Activated CD8-positive, alpha-beta memory T cell treated with anti-CD3 and anti-CD28 coated beads for 24 hours (primary cell): ENCODE measurements around the gene RAB3GAP1.
"Not testable (repeated sequence)": the region's sequence is repeated elsewhere in the genome, so short reads cannot be mapped to it uniquely, and the experiment has no call there.

ENCODE experiments used
- DNase-seq: peaks from one replicate; pipeline ENCODE4 v3.0.0-alpha.2; 2020

The RAB3GAP1 gene

DNA sequence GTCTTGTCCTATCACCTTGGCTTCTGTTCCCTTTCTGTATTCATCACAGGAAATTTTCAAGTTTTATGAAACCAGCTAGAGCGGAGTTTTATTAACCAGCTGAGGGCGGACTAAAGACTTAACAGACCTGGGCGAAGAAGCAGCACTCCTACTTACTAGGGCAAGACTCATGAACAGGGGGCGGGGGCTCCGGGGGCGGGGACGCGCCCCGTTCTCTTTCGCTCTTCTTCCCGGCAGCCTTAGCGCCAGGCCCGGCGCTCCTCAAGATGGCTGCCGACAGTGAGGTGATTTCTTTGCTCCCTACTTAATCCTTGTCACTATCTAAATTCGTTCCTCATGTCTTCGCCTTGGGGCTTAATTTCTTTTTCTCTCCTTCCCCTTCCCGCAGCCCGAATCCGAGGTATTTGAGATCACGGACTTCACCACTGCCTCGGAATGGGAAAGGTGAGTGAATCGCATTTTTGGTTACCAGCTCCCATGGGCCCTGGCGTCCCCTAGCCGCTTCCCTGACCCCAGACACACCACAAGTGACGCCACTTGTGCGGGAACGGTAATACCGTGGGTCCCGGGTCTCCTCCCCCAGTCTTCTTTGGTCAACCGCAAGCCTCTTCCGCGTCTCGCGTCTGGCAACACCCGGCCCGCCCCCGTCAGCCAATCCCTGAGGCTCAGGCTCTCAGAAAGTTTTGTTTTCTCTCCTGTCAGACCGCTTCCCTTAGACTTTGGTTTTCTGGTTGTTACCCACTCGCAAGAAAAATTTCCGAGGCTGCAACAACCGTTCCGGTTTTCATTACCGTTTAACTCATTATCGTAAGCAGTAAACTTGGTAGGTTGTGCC is at the start of gene RAB3GAP1:
TSS of gene RAB3GAP1 (plus strand) at position 251 of the 835 bp plus-strand sequence. CDS start at position 267, 16 bp downstream.
- DNase-seq, result peak; percentile 92

DNA sequence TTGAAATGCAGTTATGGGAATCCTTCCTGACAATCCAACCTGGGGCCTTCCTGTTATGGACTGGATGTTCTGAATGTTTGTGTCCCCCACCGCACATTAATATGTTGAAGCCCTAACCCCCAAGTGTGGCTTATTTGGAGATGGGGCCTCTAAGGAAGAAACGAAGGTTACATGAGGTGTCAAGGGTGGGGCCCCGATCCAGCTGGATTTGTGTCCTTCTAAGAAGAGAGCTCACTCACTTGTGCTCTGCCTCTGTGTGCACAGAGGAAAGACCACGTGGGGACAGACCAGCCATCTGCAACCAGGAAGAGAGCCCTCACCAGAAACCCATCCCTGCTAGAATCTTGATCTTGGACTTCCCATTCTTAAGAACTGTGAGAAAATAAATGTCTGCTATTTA is 49.3 kb upstream of the RAB3GAP1 start:
- DNase-seq, result no peak

DNA sequence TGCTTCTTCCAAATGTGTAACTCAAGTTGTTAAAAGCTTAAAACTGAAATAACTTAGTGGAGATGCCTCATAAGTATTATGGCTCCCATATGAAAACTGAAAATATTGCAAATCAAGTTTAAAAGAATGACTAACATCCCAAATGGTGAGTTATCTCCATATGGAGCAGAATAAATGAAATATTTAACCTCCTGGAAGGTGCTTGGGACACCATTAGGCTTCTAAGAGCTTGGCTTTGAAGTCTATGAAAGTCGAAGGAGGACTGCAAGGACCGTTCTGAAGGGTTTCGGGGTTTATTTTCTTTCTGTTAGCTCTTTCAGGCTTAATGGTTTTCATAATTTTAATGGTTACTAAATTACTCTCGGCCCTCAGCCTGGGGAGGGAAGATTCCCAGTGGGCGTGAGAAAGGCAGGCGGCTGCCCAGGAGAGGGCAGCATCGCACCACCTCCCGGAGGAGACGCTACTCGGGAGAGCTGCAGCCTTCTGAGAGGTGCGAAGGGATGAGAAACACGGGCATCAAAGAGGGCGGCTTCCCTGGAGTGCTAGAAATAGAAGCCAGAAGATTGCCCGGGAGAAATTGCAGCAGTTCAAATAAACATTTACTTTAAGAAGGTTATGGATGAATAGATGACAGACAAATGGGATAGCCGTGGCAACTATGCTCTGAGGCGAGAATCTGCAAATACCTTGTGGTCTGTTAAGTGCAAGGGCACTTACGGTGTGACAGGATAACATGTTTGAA is 47.9 kb upstream of the RAB3GAP1 start:
- peak; percentile 87 for DNase-seq

DNA sequence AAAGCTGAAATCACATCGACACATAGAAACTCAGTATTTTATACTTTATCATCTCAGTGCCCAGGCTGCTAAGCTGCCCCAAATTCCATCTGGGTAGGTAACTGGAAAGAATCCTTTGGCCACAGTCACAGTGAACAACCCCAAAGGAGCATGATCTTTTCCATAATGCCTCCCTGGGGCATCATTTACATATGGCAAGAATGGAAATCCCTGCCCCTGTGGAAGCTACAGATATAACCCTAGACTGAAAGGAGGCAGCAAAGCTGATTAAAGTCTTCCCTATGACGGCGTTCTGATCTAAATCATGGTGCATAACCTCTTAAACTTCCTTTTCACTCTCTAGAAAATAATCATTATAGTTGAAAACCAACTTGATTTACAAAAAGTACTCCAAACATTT is 46.3 kb upstream of the RAB3GAP1 start:
- DNase-seq, result no peak

DNA sequence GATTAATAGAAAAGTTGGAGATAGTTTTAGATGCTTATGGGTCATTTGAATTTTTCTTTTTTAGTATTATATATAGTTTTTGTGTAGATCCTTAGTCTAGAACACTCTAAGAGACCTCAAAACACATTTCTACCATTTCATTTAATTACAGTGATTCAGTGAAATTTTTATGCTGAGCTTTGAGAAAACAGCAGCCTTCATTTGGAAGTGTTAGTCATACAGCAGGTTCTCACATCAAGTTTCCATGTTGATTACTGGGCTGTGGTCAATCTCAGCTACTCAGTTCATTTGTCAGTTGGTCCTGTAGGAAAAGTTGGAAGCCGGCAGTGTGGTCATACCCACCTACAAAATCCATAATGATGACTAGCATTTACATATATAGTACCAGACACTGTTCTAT is 42.8 kb upstream of the RAB3GAP1 start:
- DNase-seq, result no peak

DNA sequence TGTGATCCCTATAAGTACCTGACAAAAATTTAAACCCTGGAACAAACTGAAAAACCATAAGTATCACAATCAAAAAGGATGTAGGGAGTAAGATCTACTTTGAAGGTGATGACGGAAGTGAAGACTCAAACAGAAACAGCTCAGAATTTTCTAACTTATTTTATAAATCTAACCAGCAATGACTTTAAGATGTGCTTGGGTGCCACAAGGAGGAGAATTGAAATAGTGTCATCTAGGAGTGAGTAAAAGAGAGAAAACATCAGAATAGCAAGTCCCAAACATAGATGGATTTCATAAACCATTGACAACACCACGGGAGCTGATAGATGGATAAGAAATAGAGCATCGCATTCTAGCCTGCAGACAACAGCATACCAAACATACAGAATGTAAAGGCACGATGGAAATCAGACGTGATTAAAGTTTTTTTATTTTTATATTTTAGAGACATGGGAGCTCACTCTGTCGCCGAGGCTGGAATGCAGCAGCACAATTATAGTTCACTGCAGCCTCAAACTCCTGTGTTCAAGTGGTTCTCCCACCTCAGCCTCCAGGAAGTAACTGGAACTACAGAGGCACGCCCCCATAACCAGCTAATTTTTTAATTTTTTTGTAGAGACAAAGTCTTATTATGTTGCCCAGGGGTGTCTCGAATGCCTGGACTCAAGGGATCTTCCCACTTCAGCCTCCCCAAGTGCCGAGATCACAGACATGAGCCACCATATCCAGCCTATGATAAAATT is 41.7 kb upstream of the RAB3GAP1 start:
- no peak for DNase-seq

DNA sequence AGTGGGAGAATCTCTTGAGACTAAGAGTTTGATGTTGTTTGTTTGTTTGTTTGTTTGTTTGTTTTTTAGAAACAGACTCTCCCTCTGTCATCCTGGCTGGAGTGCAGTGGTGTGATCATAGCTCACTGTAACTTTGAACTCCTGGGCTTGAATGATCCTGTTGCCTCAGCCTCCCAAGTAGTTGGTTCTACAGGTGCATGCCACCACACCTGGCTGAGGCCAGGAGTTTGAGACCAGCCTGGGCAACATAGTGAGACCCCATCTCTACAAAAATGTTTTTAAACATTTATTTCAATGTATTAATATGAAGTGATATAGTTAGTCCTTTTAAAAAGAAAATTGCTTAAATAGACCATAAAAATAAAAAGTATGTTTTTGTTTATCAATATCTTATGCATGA is 40.5 kb upstream of the RAB3GAP1 start:
- no peak for DNase-seq

DNA sequence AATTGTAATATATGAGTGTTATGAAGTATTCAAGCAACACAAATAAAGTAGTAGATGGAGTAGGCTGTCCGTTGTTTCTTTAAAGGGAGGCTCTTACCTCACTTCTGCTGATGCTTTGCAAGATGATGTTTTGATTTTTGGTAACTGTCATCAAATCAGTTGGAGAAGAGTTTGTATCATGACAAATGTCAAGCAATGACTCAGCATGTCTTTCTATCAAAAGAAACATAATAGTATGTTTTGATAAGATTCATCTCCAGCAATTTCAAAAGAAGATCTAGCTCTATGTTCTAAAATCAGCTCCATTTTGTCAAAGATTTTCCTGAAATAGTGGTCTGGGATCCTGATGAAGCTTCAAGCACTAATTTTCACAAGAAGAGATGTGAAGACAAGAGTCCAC is 30.5 kb upstream of the RAB3GAP1 start:
- DNase-seq, result no peak

DNA sequence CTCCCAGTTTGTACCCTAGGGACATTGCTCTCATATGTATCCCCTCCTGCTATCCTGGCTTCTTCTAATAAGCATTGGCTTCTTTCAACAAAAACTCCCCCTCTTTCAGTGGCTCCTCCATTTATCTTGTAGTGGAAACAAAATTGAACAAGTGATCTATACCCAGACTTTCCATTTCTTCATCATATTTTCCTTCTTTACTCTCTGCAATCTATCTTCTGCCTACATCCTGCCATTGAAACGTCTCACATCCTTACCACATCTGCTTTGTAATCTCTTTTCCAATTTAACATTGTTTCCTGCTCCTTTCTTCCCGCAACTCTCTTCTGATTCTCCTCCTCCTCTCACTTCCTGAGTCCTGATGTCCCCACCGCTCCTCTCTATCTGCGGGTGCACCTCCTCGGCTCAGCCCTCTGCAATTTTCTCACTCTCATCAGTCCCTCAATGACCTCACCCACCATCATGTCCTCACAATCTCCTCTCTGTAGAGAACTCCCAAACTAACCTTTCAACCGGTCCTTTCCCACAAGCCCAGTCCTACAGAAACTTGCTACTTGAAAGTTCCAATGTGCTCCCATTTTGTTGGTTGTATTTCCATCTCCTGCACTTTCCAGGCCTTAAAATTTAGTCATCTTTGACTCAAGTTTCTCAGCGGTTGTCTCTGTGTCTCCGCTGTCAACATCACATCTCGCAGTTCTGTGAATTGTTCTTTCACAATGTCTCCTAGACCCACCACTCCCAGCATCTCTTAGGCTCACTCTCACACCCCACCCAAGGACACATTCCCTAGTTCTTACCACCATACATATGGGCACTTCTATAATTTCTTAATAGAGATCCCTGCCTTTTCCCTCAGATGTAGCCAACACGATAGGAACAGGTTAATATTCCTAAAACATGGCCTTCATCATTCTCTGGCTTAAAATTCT is 28.9 kb upstream of the RAB3GAP1 start:
- no peak for DNase-seq

DNA sequence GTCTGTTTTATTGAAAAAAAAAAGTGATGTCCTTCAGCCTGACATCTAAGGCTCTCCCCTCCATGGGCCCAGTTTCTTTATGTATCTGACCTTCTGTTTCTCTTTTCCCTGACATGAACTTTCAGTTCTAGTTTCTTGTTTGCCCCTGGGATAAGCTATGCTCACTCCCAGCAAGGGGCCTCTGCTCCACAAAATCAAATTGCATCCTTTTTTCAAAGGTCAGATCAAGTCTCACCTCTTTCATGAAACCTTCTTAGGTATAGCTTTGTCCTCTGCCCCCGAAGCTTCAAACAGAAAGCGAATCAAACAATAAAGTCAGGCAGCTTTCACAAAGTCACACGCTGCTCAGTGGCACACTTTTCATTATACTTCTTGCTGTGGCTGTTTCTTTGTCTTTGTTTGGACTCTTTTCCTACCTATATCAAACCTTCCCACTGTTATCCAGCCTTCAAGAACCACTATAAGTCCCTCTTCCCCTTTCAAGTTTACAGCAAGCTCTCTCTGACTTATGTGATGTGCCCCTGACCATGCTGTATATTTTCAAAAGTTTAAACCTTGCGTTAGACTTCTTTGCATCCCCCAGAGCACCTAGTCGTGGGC is 28.1 kb upstream of the RAB3GAP1 start:
- no peak for DNase-seq

DNA sequence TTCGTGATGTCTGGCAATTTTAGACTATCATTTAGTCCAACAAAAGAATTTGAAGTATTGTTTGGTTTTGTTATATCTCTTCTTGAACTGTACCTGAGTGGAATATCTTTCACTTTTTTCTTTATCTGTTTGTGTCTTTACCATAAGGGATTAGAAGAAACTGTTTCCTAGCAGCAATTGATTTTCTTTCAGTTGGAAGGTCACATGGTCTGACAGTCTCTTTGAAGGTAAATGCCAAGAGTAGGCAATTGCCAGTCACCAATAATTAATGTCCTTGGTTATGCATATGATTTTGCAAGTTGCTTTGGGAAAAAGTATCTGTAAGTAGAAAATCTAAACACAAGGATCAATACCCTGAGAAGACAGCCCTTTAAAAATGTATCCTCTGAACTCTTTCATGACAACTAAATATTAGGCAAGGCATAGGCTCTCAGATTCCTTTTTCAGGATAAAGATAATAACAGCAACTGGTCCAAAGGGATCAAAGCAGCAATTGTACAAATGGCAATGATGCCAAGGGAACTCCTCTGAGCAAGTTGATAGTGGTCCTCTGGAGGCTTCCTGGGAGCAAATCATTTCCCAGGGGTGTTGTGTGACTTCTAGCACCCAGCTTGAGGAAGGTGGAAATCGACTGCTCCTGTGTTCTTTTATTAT is 22.5 kb upstream of the RAB3GAP1 start:
- no peak for DNase-seq

DNA sequence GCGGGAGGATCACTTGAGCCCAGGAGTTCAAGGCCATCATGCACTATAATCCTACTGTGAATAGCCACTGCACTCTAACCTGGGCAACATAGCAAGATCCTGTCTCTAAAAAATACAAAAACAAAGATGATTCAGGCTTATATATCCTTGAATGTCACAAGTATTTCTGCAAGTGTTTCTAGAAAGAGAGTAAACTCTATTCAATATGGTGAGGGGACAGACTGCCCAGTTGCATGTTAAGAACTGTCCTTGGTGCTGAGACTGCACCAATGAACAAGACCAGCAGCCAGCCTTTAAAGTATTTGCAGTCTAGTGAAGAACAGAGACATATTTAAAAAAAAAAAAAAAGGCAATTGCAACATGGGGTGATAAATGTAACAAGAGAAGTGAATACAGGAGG is 21.3 kb upstream of the RAB3GAP1 start:
- no peak for DNase-seq

DNA sequence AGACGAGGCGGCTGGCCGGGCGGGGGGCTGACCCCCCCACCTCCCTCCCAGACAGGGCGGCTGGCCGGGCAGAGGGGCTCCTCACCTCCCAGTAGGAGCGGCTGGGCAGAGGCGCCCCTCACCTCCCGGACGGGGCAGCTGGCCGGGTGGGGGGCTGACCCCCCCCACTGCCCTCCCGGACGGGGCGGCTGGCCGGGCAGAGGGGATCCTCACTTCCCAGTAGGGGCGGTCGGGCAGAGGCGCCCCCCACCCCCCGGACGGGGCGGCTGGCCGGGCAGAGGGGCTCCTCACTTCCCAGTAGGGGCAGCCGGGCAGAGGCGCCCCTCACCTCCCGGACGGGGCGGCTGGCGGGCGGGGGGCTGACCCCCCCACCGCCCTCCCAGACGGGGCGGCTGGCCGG is 18.9 kb upstream of the RAB3GAP1 start:
- DNase-seq, result not testable (repeated sequence)

DNA sequence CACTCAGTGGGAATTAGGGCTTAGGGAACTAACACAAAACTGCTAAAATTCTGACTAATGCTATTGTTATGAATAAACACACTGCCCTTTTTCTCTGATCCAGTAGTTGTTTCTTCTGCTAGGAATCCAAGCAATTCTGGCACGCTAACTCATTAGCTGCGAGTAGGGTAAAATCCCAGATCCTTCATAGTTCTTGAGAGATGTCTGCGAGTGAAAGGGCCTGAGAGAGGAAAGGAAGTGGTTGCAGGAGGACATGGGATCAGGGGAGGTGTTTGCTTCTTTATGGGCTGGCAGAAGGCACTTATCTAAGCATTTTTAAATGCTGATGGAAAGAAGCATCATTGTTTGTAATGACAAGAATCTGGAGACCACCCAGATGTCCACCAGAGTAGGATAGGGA is 14.3 kb upstream of the RAB3GAP1 start:
- DNase-seq, result no peak

DNA sequence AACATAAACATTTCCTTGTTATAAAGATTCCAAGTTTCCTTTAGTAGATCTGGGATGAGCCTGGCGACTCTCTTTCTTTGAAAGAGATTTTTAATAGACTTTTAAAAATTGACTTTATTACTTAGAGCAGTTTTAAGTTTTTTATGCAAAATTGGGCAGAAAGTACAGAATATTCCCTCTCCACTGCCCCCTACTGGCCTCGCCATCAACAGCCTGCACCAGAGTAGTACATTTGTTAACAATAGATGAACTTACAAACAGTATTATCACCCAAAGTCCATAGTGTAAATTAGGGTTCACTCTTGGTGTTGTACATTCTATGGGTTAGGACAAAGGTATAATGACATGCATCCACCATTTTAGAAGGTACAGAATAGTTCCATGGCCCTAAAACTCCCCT is 8.7 kb upstream of the RAB3GAP1 start:
- no peak for DNase-seq

DNA sequence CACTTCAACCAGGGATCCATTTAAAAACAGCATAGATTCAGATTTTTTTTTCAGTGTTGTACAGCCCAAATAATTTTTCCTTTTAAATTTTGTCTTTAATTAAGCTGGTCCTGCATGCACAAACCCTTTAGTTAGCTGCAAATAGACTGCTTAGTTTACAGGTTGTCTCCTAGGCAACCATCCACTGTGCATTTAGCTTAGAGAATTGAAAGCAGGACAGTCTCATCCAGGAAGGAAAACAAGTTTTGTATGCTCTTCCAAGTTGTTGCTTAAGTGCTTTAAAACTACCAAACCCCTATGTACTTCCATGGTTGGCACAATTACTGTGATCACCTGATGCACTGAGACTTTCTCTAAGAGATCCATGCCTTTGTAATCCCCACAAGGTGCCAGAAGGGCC is 4.8 kb upstream of the RAB3GAP1 start, which contains the start of gene MAP3K19:
TSS of gene MAP3K19 (minus strand) at position 148 of the 400 bp plus-strand sequence. CDS start 22,800 bp downstream, outside the sequence.
- no peak for DNase-seq

DNA sequence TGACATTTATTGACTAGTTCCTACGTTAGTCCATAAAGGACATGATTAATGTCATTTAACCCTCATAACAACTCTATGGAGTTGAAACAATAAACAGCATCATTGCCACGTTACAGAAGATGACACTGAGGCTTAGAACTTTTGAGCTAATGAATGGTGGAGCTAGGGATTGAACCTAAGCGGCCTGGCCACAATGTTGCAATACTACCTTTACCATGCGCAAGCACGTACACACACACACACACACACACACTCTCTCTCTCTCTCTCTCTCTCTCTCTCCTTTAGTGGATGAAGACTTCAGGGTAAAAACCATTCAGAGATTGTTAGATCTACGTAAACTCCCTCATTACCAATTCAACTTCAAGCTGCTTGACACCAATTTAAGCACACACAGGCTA is 4.0 kb upstream of the RAB3GAP1 start:
- DNase-seq, result no peak

DNA sequence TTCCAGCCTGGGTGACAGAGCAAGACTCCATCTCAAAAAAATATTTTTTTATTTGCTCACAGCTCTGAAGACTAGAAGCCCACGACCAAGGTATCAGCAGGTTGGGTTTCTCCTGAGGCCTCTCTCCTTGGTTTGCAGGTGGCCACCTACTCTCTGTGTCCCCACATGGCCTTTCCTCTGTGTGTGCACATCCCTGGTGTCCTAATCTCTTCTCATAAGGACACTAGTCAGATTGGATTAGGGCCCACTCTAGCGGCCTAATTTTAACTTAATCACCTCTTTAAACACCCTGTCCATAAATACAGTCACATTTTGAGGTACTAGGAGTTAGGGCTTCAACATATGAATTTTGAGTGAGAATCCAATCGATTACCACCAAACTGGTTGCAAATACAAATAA is 2.0 kb upstream of the RAB3GAP1 start:
- DNase-seq, result no peak

DNA sequence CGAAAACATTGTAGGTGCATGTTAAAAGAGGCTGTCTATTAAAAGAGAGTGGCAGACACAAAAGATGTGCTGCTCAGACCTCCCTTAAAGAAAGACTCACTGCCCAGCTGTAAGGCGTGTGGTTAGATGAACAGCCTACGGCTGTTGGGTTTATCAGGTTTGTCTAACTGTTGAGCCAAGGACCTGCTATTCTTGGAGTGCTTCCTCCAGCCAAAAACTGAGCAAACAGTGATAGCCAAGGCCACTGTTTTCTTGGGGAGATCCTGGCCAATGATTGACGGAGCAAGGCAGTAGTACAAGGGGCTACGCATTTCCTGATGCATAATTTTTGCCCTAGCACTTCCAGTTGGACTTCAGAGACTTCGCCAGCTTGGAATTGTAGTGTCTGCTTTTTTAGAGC is 1.4 kb upstream of the RAB3GAP1 start:
- DNase-seq, result no peak

DNA sequence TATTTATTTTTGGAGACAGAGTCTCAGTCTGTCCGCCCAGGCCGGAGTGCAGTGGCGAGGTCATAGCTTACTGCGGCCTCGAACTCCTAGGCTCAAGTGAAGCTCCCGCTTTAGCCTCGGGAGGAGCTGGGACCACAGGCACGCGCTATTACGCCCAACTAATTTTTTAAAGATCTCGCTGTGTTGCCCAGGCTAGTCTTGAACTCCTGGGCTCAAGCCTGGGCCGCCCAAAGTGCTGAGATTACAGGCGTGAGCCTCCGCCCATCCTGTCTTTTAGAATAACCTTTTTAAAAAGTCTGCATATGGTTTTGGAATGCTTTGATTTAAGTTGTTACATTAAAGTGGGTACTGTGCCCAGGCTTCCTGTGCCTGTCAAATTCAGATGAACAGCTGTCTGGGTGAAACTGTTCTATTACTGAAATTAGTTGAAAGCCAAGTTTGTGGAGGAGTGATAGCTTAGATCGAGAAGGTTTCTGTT is 944 bp downstream of the RAB3GAP1 start:
- no peak for DNase-seq

DNA sequence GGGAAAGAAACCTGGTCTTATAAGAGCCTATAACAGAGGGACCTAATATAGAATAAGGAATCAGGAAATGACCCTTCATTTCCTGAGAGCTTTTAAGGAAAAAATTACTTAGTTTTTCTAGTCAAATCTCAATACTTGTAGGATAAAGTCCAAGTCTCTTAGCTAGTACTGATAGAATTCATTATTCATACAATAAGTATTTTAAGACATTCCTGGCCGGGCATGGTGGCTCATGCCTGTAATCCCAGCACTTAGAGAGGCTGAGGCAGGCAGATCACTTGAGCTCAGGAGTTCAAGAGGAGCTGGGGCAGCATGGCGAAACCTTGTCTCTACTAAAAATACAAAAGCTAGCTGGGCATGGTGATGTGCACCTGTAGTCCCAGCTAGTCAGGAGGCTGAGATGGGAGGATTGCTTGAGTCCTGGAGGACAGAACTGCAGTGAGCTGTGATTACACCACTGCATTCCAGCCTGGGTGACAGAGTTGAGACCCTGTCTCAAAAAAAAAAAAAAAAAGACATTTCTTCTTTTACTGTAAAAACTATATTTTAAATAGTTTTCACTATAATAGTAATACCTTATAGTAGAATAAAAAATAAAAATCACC is 3.2 kb downstream of the RAB3GAP1 start:
- DNase-seq, result no peak
